A549 (cell line): ENCODE results near the gene CACNA1G.

Experiments used
- CEBPB ChIP-seq, 2 experiments: fragments of >200 bp in 1 of 2; sonication (Bioruptor Twin) in 1 of 2; formaldehyde crosslinking in 1 of 2; IDR thresholded peaks; 2 replicates each; pipeline ENCODE4 v1.6.1; 2012 to 2016
- POLR2A ChIP-seq: IDR thresholded peaks from 2 replicates; pipeline ENCODE4 v1.6.1; 2012; ENCODE audit warnings: mild to moderate bottlenecking, low read length
- RCOR1 ChIP-seq: fragments of 150-350 bp; IDR thresholded peaks from 2 replicates; pipeline ENCODE4 v1.6.1; 2014; ENCODE audit warnings: antibody characterized with exemption, low read length, low read depth
- TP53 ChIP-seq: fragments of 250-450 bp; sonication (Bioruptor Pico); IDR thresholded peaks from 2 replicates; pipeline ENCODE4 v1.5.0; 2021; ENCODE audit warnings: mild to moderate bottlenecking, moderate library complexity
- TF ChIP-seq, protein P1 (sequence below): IDR thresholded peaks from 2 replicates; pipeline ENCODE4 v1.6.1; 2012; ENCODE audit warnings: low read depth, borderline replicate concordance
- TF ChIP-seq, protein P2 (sequence below): fragments of >200 bp; sonication (Bioruptor Twin); formaldehyde crosslinking; IDR thresholded peaks from 3 replicates; pipeline ENCODE4 v1.5.1; 2016
- TF ChIP-seq, protein P3 (sequence below): fragments of >200 bp; sonication (Bioruptor Twin); formaldehyde crosslinking; IDR thresholded peaks from 3 replicates; pipeline ENCODE4 v1.6.1; 2016

DNA sequence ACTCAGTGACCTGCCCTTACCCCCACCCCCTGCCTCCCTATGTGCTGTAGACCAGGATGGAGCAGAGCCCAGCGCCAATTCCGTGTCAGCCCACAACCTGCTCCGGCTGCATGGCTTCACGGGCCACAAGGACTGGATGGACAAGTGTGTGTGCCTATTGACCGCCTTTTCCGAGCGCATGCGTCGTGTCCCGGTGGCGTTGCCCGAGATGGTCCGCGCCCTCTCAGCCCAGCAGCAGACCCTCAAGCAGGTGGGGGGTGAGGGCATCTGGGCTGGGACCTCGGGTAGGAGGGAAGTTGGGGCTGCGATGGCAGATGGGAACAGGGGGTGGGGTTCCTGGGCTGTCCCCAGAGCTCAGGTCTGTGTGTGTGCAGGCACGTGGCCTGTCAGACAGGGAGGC is 6.3 kb upstream of the CACNA1G start:
- no peak for TF ChIP-seq POLR2A
- TF ChIP-seq, protein P1, sequence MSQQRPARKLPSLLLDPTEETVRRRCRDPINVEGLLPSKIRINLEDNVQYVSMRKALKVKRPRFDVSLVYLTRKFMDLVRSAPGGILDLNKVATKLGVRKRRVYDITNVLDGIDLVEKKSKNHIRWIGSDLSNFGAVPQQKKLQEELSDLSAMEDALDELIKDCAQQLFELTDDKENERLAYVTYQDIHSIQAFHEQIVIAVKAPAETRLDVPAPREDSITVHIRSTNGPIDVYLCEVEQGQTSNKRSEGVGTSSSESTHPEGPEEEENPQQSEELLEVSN = no peak
- no peak for TF ChIP-seq CEBPB (IDR thresholded peaks at IDR 0.05)
- TF ChIP-seq, protein P2, sequence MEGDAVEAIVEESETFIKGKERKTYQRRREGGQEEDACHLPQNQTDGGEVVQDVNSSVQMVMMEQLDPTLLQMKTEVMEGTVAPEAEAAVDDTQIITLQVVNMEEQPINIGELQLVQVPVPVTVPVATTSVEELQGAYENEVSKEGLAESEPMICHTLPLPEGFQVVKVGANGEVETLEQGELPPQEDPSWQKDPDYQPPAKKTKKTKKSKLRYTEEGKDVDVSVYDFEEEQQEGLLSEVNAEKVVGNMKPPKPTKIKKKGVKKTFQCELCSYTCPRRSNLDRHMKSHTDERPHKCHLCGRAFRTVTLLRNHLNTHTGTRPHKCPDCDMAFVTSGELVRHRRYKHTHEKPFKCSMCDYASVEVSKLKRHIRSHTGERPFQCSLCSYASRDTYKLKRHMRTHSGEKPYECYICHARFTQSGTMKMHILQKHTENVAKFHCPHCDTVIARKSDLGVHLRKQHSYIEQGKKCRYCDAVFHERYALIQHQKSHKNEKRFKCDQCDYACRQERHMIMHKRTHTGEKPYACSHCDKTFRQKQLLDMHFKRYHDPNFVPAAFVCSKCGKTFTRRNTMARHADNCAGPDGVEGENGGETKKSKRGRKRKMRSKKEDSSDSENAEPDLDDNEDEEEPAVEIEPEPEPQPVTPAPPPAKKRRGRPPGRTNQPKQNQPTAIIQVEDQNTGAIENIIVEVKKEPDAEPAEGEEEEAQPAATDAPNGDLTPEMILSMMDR = no peak
- TF ChIP-seq TP53 (CRISPR knock-in tag) = no peak
- TF ChIP-seq RCOR1 = no peak
- TF ChIP-seq, protein P3, sequence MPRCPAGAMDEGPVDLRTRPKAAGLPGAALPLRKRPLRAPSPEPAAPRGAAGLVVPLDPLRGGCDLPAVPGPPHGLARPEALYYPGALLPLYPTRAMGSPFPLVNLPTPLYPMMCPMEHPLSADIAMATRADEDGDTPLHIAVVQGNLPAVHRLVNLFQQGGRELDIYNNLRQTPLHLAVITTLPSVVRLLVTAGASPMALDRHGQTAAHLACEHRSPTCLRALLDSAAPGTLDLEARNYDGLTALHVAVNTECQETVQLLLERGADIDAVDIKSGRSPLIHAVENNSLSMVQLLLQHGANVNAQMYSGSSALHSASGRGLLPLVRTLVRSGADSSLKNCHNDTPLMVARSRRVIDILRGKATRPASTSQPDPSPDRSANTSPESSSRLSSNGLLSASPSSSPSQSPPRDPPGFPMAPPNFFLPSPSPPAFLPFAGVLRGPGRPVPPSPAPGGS = no peak
